B cell (primary cell): Measurements from ENCODE around the gene CACNA1A. TPM values are rescaled to one million over a fixed set of nuclear protein-coding genes. Genes with fewer than 3 reads are reported as not detected.

ENCODE experiments used
- ATAC-seq: fragments of 200-7000 bp; cut with Tn5 transposase; one replicate; pipeline ENCODE4 v1.10.0; 2021; ENCODE audit warnings: low read depth, mild to moderate bottlenecking, moderate number of reproducible peaks, moderate library complexity
- CTCF ChIA-PET: fragments of 350-600 bp; sonication (Branson Sonifier 250); formaldehyde crosslinking; loops from one replicate; lab custom pipeline; 2021; ENCODE audit warnings: antibody characterized with exemption, inconsistent platforms; lab: Charles Lee
- POLR2A ChIA-PET: fragments of 350-600 bp; sonication (Branson Sonifier 250); formaldehyde crosslinking; loops from one replicate; lab custom pipeline; 2021; ENCODE audit warnings: antibody characterized with exemption; lab: Charles Lee
- DNase-seq: peaks from one replicate; pipeline ENCODE4 v3.0.0; 2013
- H2AFZ ChIP-seq: 2 replicates; pipeline ENCODE4 v1.6.1; 2012; ENCODE audit warnings: mild to moderate bottlenecking, low read depth, low read length; ENCODE audit not compliant: insufficient read depth, poor library complexity, severe bottlenecking
- H3K27ac ChIP-seq, 2 donors: 1 replicate in 1 of 2; 2 replicates in 1 of 2; pipeline ENCODE4 v1.5.1; 2012 to 2013; ENCODE audit warnings: low read length in 2 of 2, mild to moderate bottlenecking in 2 of 2, moderate library complexity in 1 of 2
- H3K27me3 ChIP-seq, 4 experiments: fragments of 200-600 bp in 1 of 4; sonication (generic) in 1 of 4; replicated peaks in 1 of 4; 1 replicate in 2 of 4; 2 replicates in 2 of 4; pipeline versions ENCODE4 v1.6.1 to v1.7.0; 2013 to 2016; ENCODE audit warnings: low read length in 3 of 4, mild to moderate bottlenecking in 2 of 4, mixed read lengths in 1 of 4, moderate library complexity in 1 of 4; ENCODE audit not compliant: insufficient read depth in 4 of 4, control insufficient read depth in 3 of 4; ENCODE audit errors: control extremely low read depth in 1 of 4
- H3K36me3 ChIP-seq, 2 experiments: replicated peaks in 1 of 2; 1 replicate in 1 of 2; 2 replicates in 1 of 2; pipeline versions ENCODE4 v1.6.1 to v1.7.1; 2013; ENCODE audit warnings: low read length in 1 of 2; ENCODE audit not compliant: insufficient read depth in 2 of 2, control insufficient read depth in 1 of 2; ENCODE audit errors: control extremely low read depth in 1 of 2, extremely low read depth in 1 of 2
- H3K4me1 ChIP-seq, 2 donors: fragments of 200-600 bp in 1 of 2; sonication (generic) in 1 of 2; 1 replicate in 1 of 2; 2 replicates in 1 of 2; pipeline versions ENCODE4 v1.5.1 to v1.6.1; 2013 to 2017; ENCODE audit warnings: low read length in 2 of 2; ENCODE audit not compliant: control insufficient read depth in 2 of 2, insufficient read depth in 2 of 2
- H3K4me2 ChIP-seq: replicated peaks from 2 replicates; pipeline ENCODE3; 2012; ENCODE audit warnings: mild to moderate bottlenecking, low read depth, low read length; ENCODE audit not compliant: poor library complexity, severe bottlenecking
- H3K4me3 ChIP-seq, 5 experiments: fragments of 200-600 bp in 1 of 5; sonication (generic) in 1 of 5; 1 replicate in 3 of 5; 2 replicates in 2 of 5; pipeline versions ENCODE4 v1.5.1 to v1.7.0; 2011 to 2016; ENCODE audit warnings: low read length in 4 of 5, mild to moderate bottlenecking in 4 of 5, low read depth in 2 of 5, control low read depth in 1 of 5, moderate library complexity in 1 of 5; ENCODE audit not compliant: insufficient read depth in 1 of 5; ENCODE audit errors: control extremely low read depth in 1 of 5, extremely low read depth in 1 of 5
- H3K79me2 ChIP-seq: fragments of 200-600 bp; sonication (generic); one replicate; pipeline ENCODE4 v1.6.0; 2016; ENCODE audit warnings: low read length; ENCODE audit not compliant: control insufficient read depth, insufficient read depth
- H3K9ac ChIP-seq: fragments of 200-600 bp; sonication (generic); 2 replicates; pipeline ENCODE4 v1.6.1; 2017; ENCODE audit warnings: mild to moderate bottlenecking, low read length, moderate library complexity
- H3K9me3 ChIP-seq, 3 donors: one replicate each; pipeline versions ENCODE4 v1.6.1 to v1.7.1; 2013; ENCODE audit warnings: low read length in 2 of 3; ENCODE audit not compliant: control insufficient read depth in 2 of 3, insufficient read depth in 1 of 3; ENCODE audit errors: control extremely low read depth in 1 of 3
- H4K20me1 ChIP-seq: 2 replicates; pipeline ENCODE4 v1.6.0; 2012; ENCODE audit warnings: mild to moderate bottlenecking, low read length; ENCODE audit not compliant: insufficient read depth, control insufficient read depth, poor library complexity, severe bottlenecking
- H3K27ac Mint-ChIP-seq: one replicate; pipeline ENCODE4 v1.8.0; 2021; ENCODE audit warnings: mixed read lengths
- H3K27me3 Mint-ChIP-seq: one replicate; pipeline ENCODE4 v1.8.0; 2021; ENCODE audit warnings: mixed read lengths
- H3K4me1 Mint-ChIP-seq: one replicate; pipeline ENCODE4 v1.8.0; 2021; ENCODE audit warnings: mixed read lengths
- H3K4me3 Mint-ChIP-seq: one replicate; pipeline ENCODE4 v1.8.0; 2021; ENCODE audit warnings: mixed read lengths
- H3K9me3 Mint-ChIP-seq: one replicate; pipeline ENCODE4 v1.8.0; 2022; ENCODE audit warnings: mixed read lengths; ENCODE audit not compliant: insufficient read depth
- CTCF ChIP-seq: fragments of 200-600 bp; IDR thresholded peaks from one replicate; pipeline ENCODE4 v1.8.0; 2022; ENCODE audit warnings: antibody characterized with exemption, mild to moderate bottlenecking
- EZH2 ChIP-seq: IDR thresholded peaks from 2 replicates; pipeline ENCODE4 v1.6.1; 2012; ENCODE audit warnings: borderline replicate concordance, low read depth, mild to moderate bottlenecking, moderate library complexity, low read length; ENCODE audit not compliant: insufficient read depth, poor library complexity, severe bottlenecking
- WGBS: methylation state at CpG from one replicate; pipeline ENCODE4 v1.1.5; 2013; ENCODE audit warnings: missing lambda C conversion rate; ENCODE audit not compliant: insufficient coverage; 5-methylcytosine and 5-hydroxymethylcytosine counted together
- intact Hi-C: fragments of 100-400 bp; cut with micrococcal nuclease; formaldehyde crosslinking; loops from one replicate; pipeline ENCODE4 v1.10.0; 2022
- polyA plus RNA-seq: library from polyadenylated mRNA; depleted of rRNA; stranded (reverse); fragments of >200 nt; gene quantifications from 2 replicates; pipeline ENCODE4 v1.2.3, GENCODE V29; 2012
- total RNA-seq, 2 donors: library from RNA; stranded (reverse); fragments of 120-200 nt in 1 of 2; gene quantifications; 1 replicate in 1 of 2; 2 replicates in 1 of 2; pipeline versions ENCODE4 v1.2.3 to v1.2.4, GENCODE V29; 2013 to 2022

CACNA1A gene
- total and polyA plus RNA-seq, 2 donors (not counting 1 experiment from before 2014, with no cell fraction given), result 1.2 to 1.3 TPM

GRCh38 chr19:13190781-13191540 is 315.3 kb downstream of the CACNA1A start:
- peak overlapping the region; percentile 26 for H3K27ac Mint-ChIP-seq
- Histone ChIP-seq H3K9ac (no peak overlapping the region), H2AFZ (no peak overlapping the region), H4K20me1 (no peaks in the 10 kb centered on the region), H3K4me3 (no peak overlapping the region), H3K4me2 (no peak overlapping the region), H3K79me2 (no peaks in the 10 kb centered on the region), H3K36me3 (no peaks in the 10 kb centered on the region), H3K27me3 (no peaks in the 10 kb centered on the region), H3K4me1 (peaks cover 35 to 50% of the 10 kb centered on the region in 2 donors), H3K27ac (no peak overlapping the region), H3K9me3 (peaks cover 0 to 5% (median 0%) of the 10 kb centered on the region in 3 donors)
- POLR2A ChIA-PET, result interaction anchor here (1.2 to 4.3 kb wide), 3 partner anchors 35 to 86 kb away, joined by 5 to 15 read pairs (median 10); no protein-coding TSS in a partner anchor
- no peak for TF ChIP-seq CTCF
- TF ChIP-seq EZH2, result no peak
- no peak for ATAC-seq
- no peak overlapping the region for H3K4me3 Mint-ChIP-seq
- intact Hi-C loops, result loop anchor here (10.0 kb wide), 1 partner anchor 216 kb away; no protein-coding TSS in a partner anchor
- CTCF ChIA-PET, result interaction anchor here (1.0 to 8.1 kb wide), 5 partner anchors 11 to 72 kb away, joined by 3 to 154 read pairs (median 5); no protein-coding TSS in a partner anchor
- H3K4me1 Mint-ChIP-seq, result peaks cover 38% of the 10 kb centered on the region
- WGBS, result 96% methylated on average over 18 of the region's 19 CpGs
- no peaks in the 10 kb centered on the region for H3K9me3 Mint-ChIP-seq
- no peak for DNase-seq
- H3K27me3 Mint-ChIP-seq, result no peaks in the 10 kb centered on the region

GRCh38 chr19:13189600-13189999 is 316.7 kb downstream of the CACNA1A start:
- H3K27ac ChIP-seq, result no peak overlapping the region
- no peaks in the 10 kb centered on the region for H3K36me3 ChIP-seq
- no peaks in the 10 kb centered on the region for H3K27me3 ChIP-seq
- peaks cover 0 to 5% (median 0%) of the 10 kb centered on the region in 3 donors for H3K9me3 ChIP-seq
- H4K20me1 ChIP-seq, result no peaks in the 10 kb centered on the region
- Mint-ChIP-seq H3K9me3 (no peaks in the 10 kb centered on the region), H3K27me3 (no peaks in the 10 kb centered on the region), H3K27ac (no peak overlapping the region), H3K4me1 (peaks cover 31% of the 10 kb centered on the region), H3K4me3 (no peak overlapping the region)
- no peak overlapping the region for H2AFZ ChIP-seq
- TF ChIP-seq CTCF, result no peak
- TF ChIP-seq EZH2, result no peak
- 100% methylated on average over 1 of the region's 4 CpGs for WGBS
- no peaks in the 10 kb centered on the region for H3K79me2 ChIP-seq
- intact Hi-C loops, result no loop called here
- ChIA-PET POLR2A (interaction anchor here (0.6 to 4.3 kb wide), 5 partner anchors 10 to 56 kb away, joined by 3 to 15 read pairs (median 6); no protein-coding TSS in a partner anchor), CTCF (interaction anchor here (1.0 to 8.1 kb wide), 6 partner anchors 10 to 85 kb away, joined by 3 to 154 read pairs (median 4); no protein-coding TSS in a partner anchor)
- H3K4me3 ChIP-seq, result no peak overlapping the region
- ATAC-seq, result no peak
- H3K9ac ChIP-seq, result no peak overlapping the region
- DNase-seq, result no peak
- H3K4me1 ChIP-seq, result peaks cover 23 to 36% of the 10 kb centered on the region in 2 donors
- no peak overlapping the region for H3K4me2 ChIP-seq
